H9 (cell line): ENCODE measurements around the gene R3HCC1L. TPM values are rescaled to one million over a fixed set of nuclear protein-coding genes. Genes with fewer than 3 reads are reported as not detected.

Experiments
- DNase-seq: peaks from one replicate; pipeline ENCODE4 v3.0.0-alpha.2; 2017
- H2AFZ ChIP-seq: one replicate; pipeline ENCODE4 v1.6.1; 2013; ENCODE audit warnings: mild to moderate bottlenecking, low read length, control low read depth, moderate library complexity
- H2AK5ac ChIP-seq: 2 replicates; pipeline ENCODE4 v1.6.1; 2013; ENCODE audit warnings: low read length, control low read depth, mixed read lengths; ENCODE audit not compliant: insufficient read length
- H2BK120ac ChIP-seq: one replicate; pipeline ENCODE4 v1.6.1; 2013; ENCODE audit warnings: low read depth, mild to moderate bottlenecking, low read length, control low read depth, inconsistent platforms; ENCODE audit not compliant: poor library complexity, severe bottlenecking
- H2BK12ac ChIP-seq: 2 replicates; pipeline ENCODE4 v1.6.1; 2013; ENCODE audit warnings: low read length, control low read depth, mixed read lengths, low read depth; ENCODE audit not compliant: insufficient read length
- H2BK15ac ChIP-seq: 2 replicates; pipeline ENCODE4 v1.6.1; 2013; ENCODE audit warnings: low read depth, low read length, control low read depth
- H2BK20ac ChIP-seq: one replicate; pipeline ENCODE4 v1.6.1; 2013; ENCODE audit warnings: low read depth, mild to moderate bottlenecking, low read length, control low read depth, inconsistent platforms; ENCODE audit not compliant: poor library complexity, severe bottlenecking
- H2BK5ac ChIP-seq: 2 replicates; pipeline ENCODE4 v1.6.1; 2013; ENCODE audit warnings: low read length, control low read depth, mixed read lengths; ENCODE audit not compliant: insufficient read length
- H3K14ac ChIP-seq: 2 replicates; pipeline ENCODE4 v1.6.1; 2013; ENCODE audit warnings: low read length, control low read depth; ENCODE audit not compliant: insufficient read depth
- H3K18ac ChIP-seq: 2 replicates; pipeline ENCODE4 v1.6.1; 2013; ENCODE audit warnings: low read depth, mild to moderate bottlenecking, mixed read lengths, low read length, control low read depth; ENCODE audit not compliant: insufficient read length
- H3K23ac ChIP-seq: 2 replicates; pipeline ENCODE4 v1.6.1; 2013; ENCODE audit warnings: low read length, control low read depth, mixed read lengths, low read depth; ENCODE audit not compliant: insufficient read length
- H3K23me2 ChIP-seq: 2 replicates; pipeline ENCODE4 v1.6.1; 2013; ENCODE audit warnings: low read depth, mild to moderate bottlenecking, mixed read lengths, low read length, control low read depth; ENCODE audit not compliant: insufficient read length, poor library complexity, severe bottlenecking
- H3K27ac ChIP-seq: 2 replicates; pipeline ENCODE4 v1.5.1; 2013; ENCODE audit warnings: low read length, control low read depth, mixed read lengths, low read depth; ENCODE audit not compliant: insufficient read length
- H3K27me3 ChIP-seq: 2 replicates; pipeline ENCODE4 v1.6.1; 2013; ENCODE audit warnings: low read length, control low read depth, inconsistent platforms; ENCODE audit not compliant: insufficient read depth
- H3K4ac ChIP-seq: 2 replicates; pipeline ENCODE4 v1.6.1; 2013; ENCODE audit warnings: low read depth, mild to moderate bottlenecking, control low read depth, inconsistent platforms, low read length, moderate library complexity
- H3K4me1 ChIP-seq: 2 replicates; pipeline ENCODE4 v1.6.1; 2013; ENCODE audit warnings: low read length, control low read depth, inconsistent platforms; ENCODE audit not compliant: insufficient read depth
- H3K4me2 ChIP-seq: 2 replicates; pipeline ENCODE4 v1.6.1; 2013; ENCODE audit warnings: low read length, control low read depth, mixed read lengths; ENCODE audit not compliant: insufficient read length, insufficient read depth
- H3K56ac ChIP-seq: 2 replicates; pipeline ENCODE4 v1.6.1; 2013; ENCODE audit warnings: low read depth, mild to moderate bottlenecking, mixed read lengths, low read length, control low read depth; ENCODE audit not compliant: insufficient read length
- H3K79me1 ChIP-seq: 2 replicates; pipeline ENCODE4 v1.6.1; 2013; ENCODE audit warnings: low read depth, mild to moderate bottlenecking, moderate library complexity, low read length, control low read depth, inconsistent platforms; ENCODE audit not compliant: insufficient read depth, poor library complexity, severe bottlenecking
- H3K79me2 ChIP-seq: 2 replicates; pipeline ENCODE4 v1.6.1; 2013; ENCODE audit warnings: low read length, control low read depth, inconsistent platforms; ENCODE audit not compliant: insufficient read depth
- H3K9ac ChIP-seq: 2 replicates; pipeline ENCODE4 v1.6.1; 2013; ENCODE audit warnings: low read length, control low read depth, mixed read lengths; ENCODE audit not compliant: insufficient read length; ENCODE audit errors: extremely low read depth
- H3K9me3 ChIP-seq: one replicate; pipeline ENCODE4 v1.6.1; 2013; ENCODE audit warnings: low read depth, low read length, inconsistent platforms; ENCODE audit not compliant: control insufficient read depth
- H3T11ph ChIP-seq: one replicate; pipeline ENCODE4 v1.6.1; 2013; ENCODE audit warnings: mild to moderate bottlenecking, low read length, control low read depth, inconsistent platforms
- H4K20me1 ChIP-seq: one replicate; pipeline ENCODE4 v1.6.1; 2013; ENCODE audit not compliant: control insufficient read depth, insufficient read length, insufficient read depth
- H4K5ac ChIP-seq: 2 replicates; pipeline ENCODE4 v1.6.1; 2013; ENCODE audit warnings: low read depth, mild to moderate bottlenecking, mixed read lengths, low read length, control low read depth; ENCODE audit not compliant: insufficient read length
- H4K8ac ChIP-seq: replicated peaks from 2 replicates; pipeline ENCODE4 v1.6.1; 2013; ENCODE audit warnings: low read length, control low read depth, mixed read lengths, low read depth; ENCODE audit not compliant: insufficient read length
- H4K91ac ChIP-seq: 2 replicates; pipeline ENCODE4 v1.6.1; 2013; ENCODE audit warnings: low read depth, mild to moderate bottlenecking, moderate library complexity, mixed read lengths, low read length, control low read depth; ENCODE audit not compliant: insufficient read length
- H3K27ac Mint-ChIP-seq, 3 experiments: 2 replicates in 2 of 3; 3 replicates in 1 of 3; pipeline ENCODE4 v1.8.0; 2020 to 2021; ENCODE audit warnings: mixed read lengths in 3 of 3, mild to moderate bottlenecking in 1 of 3, moderate library complexity in 1 of 3
- H3K27me3 Mint-ChIP-seq: 2 replicates; pipeline ENCODE4 v1.8.0; 2021; ENCODE audit warnings: low read depth, mild to moderate bottlenecking, moderate library complexity, mixed read lengths
- H3K36me3 Mint-ChIP-seq, 3 experiments: 2 replicates in 2 of 3; 3 replicates in 1 of 3; pipeline ENCODE4 v1.8.0; 2020 to 2021; ENCODE audit warnings: low read depth in 3 of 3, mixed read lengths in 3 of 3; ENCODE audit not compliant: insufficient read depth in 1 of 3
- H3K4me1 Mint-ChIP-seq, 2 experiments: 2 replicates each; pipeline ENCODE4 v1.8.0; 2020; ENCODE audit warnings: mixed read lengths in 2 of 2
- H3K4me3 Mint-ChIP-seq, 2 experiments: 2 replicates in 1 of 2; 3 replicates in 1 of 2; pipeline ENCODE4 v1.8.0; 2020 to 2021; ENCODE audit warnings: mild to moderate bottlenecking in 2 of 2, mixed read lengths in 2 of 2, moderate library complexity in 1 of 2
- H3K9me3 Mint-ChIP-seq, 2 experiments: 2 replicates in 1 of 2; 3 replicates in 1 of 2; pipeline ENCODE4 v1.8.0; 2020; ENCODE audit warnings: mild to moderate bottlenecking in 2 of 2, mixed read lengths in 2 of 2, moderate library complexity in 1 of 2
- CTCF ChIP-seq: fragments of 200-600 bp; sonication (generic); conservative IDR thresholded peaks from 3 replicates; pipeline ENCODE4 v1.8.0; 2021; ENCODE audit warnings: antibody characterized with exemption, mild to moderate bottlenecking
- WGBS: extraction: QIAGEN DNeasy Blood & Tissue Kit; methylation state at CpG from one replicate; pipeline ENCODE4 v1.1.7; 2013; ENCODE audit warnings: missing lambda C conversion rate, low lambda C conversion rate, mixed read lengths; ENCODE audit not compliant: insufficient read length; ENCODE audit errors: extremely low coverage; 5-methylcytosine and 5-hydroxymethylcytosine counted together
- total RNA-seq: library from RNA; stranded (reverse); gene quantifications from 2 replicates; pipeline ENCODE4 v1.2.1, GENCODE V29; 2021

The R3HCC1L gene
- total RNA-seq, 1 experiment from 2014 or later: 18.5 TPM

DNA sequence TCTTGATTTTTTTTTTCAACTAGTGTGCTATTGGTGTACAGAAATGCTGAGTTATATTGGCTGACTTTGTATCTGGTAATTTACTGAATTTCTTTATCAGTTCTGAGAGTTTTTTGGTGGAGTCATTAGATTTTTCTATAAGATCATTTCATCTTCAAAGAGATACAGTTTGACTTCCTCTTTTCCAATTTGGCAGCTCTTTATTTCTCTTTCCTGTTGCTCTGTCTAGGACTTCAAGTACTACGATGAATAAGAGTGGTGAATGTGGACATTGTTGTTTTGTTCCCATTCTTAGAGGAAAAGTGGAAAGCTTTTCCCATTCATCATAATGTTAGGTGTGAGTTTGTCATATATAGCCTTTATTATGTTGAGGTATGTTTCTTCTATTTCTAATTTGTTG lies 83.3 kb downstream of the R3HCC1L start:
- Histone ChIP-seq H3K18ac (no peak overlapping the region), H3K4ac (no peak overlapping the region), H3K79me1 (no peaks in the 10 kb centered on the region), H3K79me2 (no peaks in the 10 kb centered on the region), H2AK5ac (no peak overlapping the region), H2BK5ac (no peak overlapping the region), H3K4me2 (no peak overlapping the region), H3K14ac (no peak overlapping the region), H3K9ac (no peak overlapping the region), H3K56ac (no peak overlapping the region), H4K20me1 (no peaks in the 10 kb centered on the region), H3K27me3 (no peaks in the 10 kb centered on the region), H3K9me3 (no peaks in the 10 kb centered on the region), H2BK20ac (no peak overlapping the region), H2BK120ac (no peak overlapping the region), H2BK15ac (no peak overlapping the region), H3K27ac (no peak overlapping the region), H4K8ac (no peak overlapping the region), H4K5ac (no peak overlapping the region), H2BK12ac (no peak overlapping the region), H3K4me1 (no peaks in the 10 kb centered on the region), H3K23ac (no peak overlapping the region), H2AFZ (no peak overlapping the region), H3T11ph (no peak overlapping the region), H3K23me2 (no peaks in the 10 kb centered on the region), H4K91ac (no peak overlapping the region)
- Mint-ChIP-seq H3K4me1 (no peaks in the 10 kb centered on the region), H3K9me3 (peaks cover 5 to 14% of the 10 kb centered on the region in 2 experiments; a peak in 2 of 5 replicates), H3K36me3 (peaks cover 5 to 6% (median 6%) of the 10 kb centered on the region in 3 experiments; a peak in 5 of 7 replicates), H3K27me3 (no peaks in the 10 kb centered on the region), H3K27ac (no peak overlapping the region), H3K4me3 (no peak overlapping the region)
- no peak for DNase-seq
- no CpG with 5 or more reads among the region's 1 CpG for WGBS
- no peak for TF ChIP-seq CTCF
